Measurements from ENCODE around the gene CAPN5.

CAPN5 gene

GRCh38 chr11:77152846-77153245 lies 86.1 kb downstream of the CAPN5 start:
- H3K4me3 ChIP-seq (ENCODE audit: low read length in 2 of 2): no peak overlapping the region
- H3K4me1 ChIP-seq (ENCODE audit: control insufficient read depth in 2 of 2, insufficient read depth in 2 of 2, low read length in 2 of 2): peaks cover 4 to 6% of the 10 kb centered on the region in 2 donors
- H3K9me3 ChIP-seq (ENCODE audit: control insufficient read depth in 2 of 2, low read length in 2 of 2): no peaks in the 10 kb centered on the region
- H3K9ac ChIP-seq (ENCODE audit: low read depth in 1 of 2, low read length in 2 of 2): peak overlapping the region in 1 of 2 donors; percentile 6
- H3K36me3 ChIP-seq (ENCODE audit: control insufficient read depth in 2 of 2, insufficient read depth in 2 of 2, low read length in 2 of 2): no peaks in the 10 kb centered on the region
- H3K27ac ChIP-seq (ENCODE audit: low read depth in 2 of 2, low read length in 2 of 2): no peak overlapping the region
- H3K27me3 ChIP-seq (ENCODE audit: control insufficient read depth in 2 of 2, insufficient read depth in 2 of 2, low read length in 2 of 2): no peaks in the 10 kb centered on the region

- H3K36me3 ChIP-seq (ENCODE audit: control insufficient read depth in 2 of 2, insufficient read depth in 2 of 2, low read length in 2 of 2): no peaks in the 10 kb centered on the region
- H3K9me3 ChIP-seq (ENCODE audit: control insufficient read depth in 2 of 2, low read length in 2 of 2): no peaks in the 10 kb centered on the region
- peaks cover 0 to 4% of the 10 kb centered on the region in 2 donors for H3K4me1 ChIP-seq (ENCODE audit: control insufficient read depth in 2 of 2, insufficient read depth in 2 of 2, low read length in 2 of 2)
- no peak overlapping the region for H3K27ac ChIP-seq (ENCODE audit: low read depth in 2 of 2, low read length in 2 of 2)
- no peak overlapping the region for H3K4me3 ChIP-seq (ENCODE audit: low read length in 2 of 2)
- H3K9ac ChIP-seq (ENCODE audit: low read depth in 1 of 2, low read length in 2 of 2): no peak overlapping the region
- no peaks in the 10 kb centered on the region for H3K27me3 ChIP-seq (ENCODE audit: control insufficient read depth in 2 of 2, insufficient read depth in 2 of 2, low read length in 2 of 2)
Measured at GRCh38 chr11:77153276-77154185, 86.8 kb downstream of the CAPN5 start.

GRCh38 chr11:77154381-77155081 lies 87.8 kb downstream of the CAPN5 start:
- H3K27me3 ChIP-seq (ENCODE audit: control insufficient read depth in 2 of 2, insufficient read depth in 2 of 2, low read length in 2 of 2): no peaks in the 10 kb centered on the region
- no peaks in the 10 kb centered on the region for H3K9me3 ChIP-seq (ENCODE audit: control insufficient read depth in 2 of 2, low read length in 2 of 2)
- H3K27ac ChIP-seq (ENCODE audit: low read depth in 2 of 2, low read length in 2 of 2): no peak overlapping the region
- no peak overlapping the region for H3K9ac ChIP-seq (ENCODE audit: low read depth in 1 of 2, low read length in 2 of 2)
- H3K4me1 ChIP-seq (ENCODE audit: control insufficient read depth in 2 of 2, insufficient read depth in 2 of 2, low read length in 2 of 2): peaks cover 0 to 4% of the 10 kb centered on the region in 2 donors
- no peaks in the 10 kb centered on the region for H3K36me3 ChIP-seq (ENCODE audit: control insufficient read depth in 2 of 2, insufficient read depth in 2 of 2, low read length in 2 of 2)
- no peak overlapping the region for H3K4me3 ChIP-seq (ENCODE audit: low read length in 2 of 2)

- no peaks in the 10 kb centered on the region for H3K36me3 ChIP-seq (ENCODE audit: control insufficient read depth in 2 of 2, insufficient read depth in 2 of 2, low read length in 2 of 2)
- H3K9me3 ChIP-seq (ENCODE audit: control insufficient read depth in 2 of 2, low read length in 2 of 2): no peaks in the 10 kb centered on the region
- H3K9ac ChIP-seq (ENCODE audit: low read depth in 1 of 2, low read length in 2 of 2): no peak overlapping the region
- peaks cover 0 to 4% of the 10 kb centered on the region in 2 donors for H3K4me1 ChIP-seq (ENCODE audit: control insufficient read depth in 2 of 2, insufficient read depth in 2 of 2, low read length in 2 of 2)
- no peak overlapping the region for H3K27ac ChIP-seq (ENCODE audit: low read depth in 2 of 2, low read length in 2 of 2)
- H3K27me3 ChIP-seq (ENCODE audit: control insufficient read depth in 2 of 2, insufficient read depth in 2 of 2, low read length in 2 of 2): no peaks in the 10 kb centered on the region
- no peak overlapping the region for H3K4me3 ChIP-seq (ENCODE audit: low read length in 2 of 2)
Measured at GRCh38 chr11:77155082-77155475, 88.3 kb downstream of the CAPN5 start.

- H3K27me3 ChIP-seq (ENCODE audit: control insufficient read depth in 2 of 2, insufficient read depth in 2 of 2, low read length in 2 of 2): no peaks in the 10 kb centered on the region
- H3K27ac ChIP-seq (ENCODE audit: low read depth in 2 of 2, low read length in 2 of 2): no peak overlapping the region
- H3K4me3 ChIP-seq (ENCODE audit: low read length in 2 of 2): no peak overlapping the region
- no peaks in the 10 kb centered on the region for H3K9me3 ChIP-seq (ENCODE audit: control insufficient read depth in 2 of 2, low read length in 2 of 2)
- no peaks in the 10 kb centered on the region for H3K36me3 ChIP-seq (ENCODE audit: control insufficient read depth in 2 of 2, insufficient read depth in 2 of 2, low read length in 2 of 2)
- no peak overlapping the region for H3K9ac ChIP-seq (ENCODE audit: low read depth in 1 of 2, low read length in 2 of 2)
- peaks cover 0 to 4% of the 10 kb centered on the region in 2 donors for H3K4me1 ChIP-seq (ENCODE audit: control insufficient read depth in 2 of 2, insufficient read depth in 2 of 2, low read length in 2 of 2)
Measured at GRCh38 chr11:77155556-77156130, 88.9 kb downstream of the CAPN5 start.

GRCh38 chr11:77156396-77157195 lies 89.8 kb downstream of the CAPN5 start:
- no peak overlapping the region for H3K9ac ChIP-seq (ENCODE audit: low read depth in 1 of 2, low read length in 2 of 2)

GRCh38 chr11:77158041-77158695 lies 91.4 kb downstream of the CAPN5 start:
- no peaks in the 10 kb centered on the region for H3K27me3 ChIP-seq (ENCODE audit: control insufficient read depth in 2 of 2, insufficient read depth in 2 of 2, low read length in 2 of 2)
- no peaks in the 10 kb centered on the region for H3K36me3 ChIP-seq (ENCODE audit: control insufficient read depth in 2 of 2, insufficient read depth in 2 of 2, low read length in 2 of 2)
- no peak overlapping the region for H3K27ac ChIP-seq (ENCODE audit: low read depth in 2 of 2, low read length in 2 of 2)
- no peaks in the 10 kb centered on the region for H3K9me3 ChIP-seq (ENCODE audit: control insufficient read depth in 2 of 2, low read length in 2 of 2)
- H3K4me3 ChIP-seq (ENCODE audit: low read length in 2 of 2): no peak overlapping the region
- peaks cover 0 to 4% of the 10 kb centered on the region in 2 donors for H3K4me1 ChIP-seq (ENCODE audit: control insufficient read depth in 2 of 2, insufficient read depth in 2 of 2, low read length in 2 of 2)
- H3K9ac ChIP-seq (ENCODE audit: low read depth in 1 of 2, low read length in 2 of 2): no peak overlapping the region

More at GRCh38 chr11:77156396-77157195, 89.8 kb downstream of the CAPN5 start:
- Histone ChIP-seq H3K27me3 (ENCODE audit: control insufficient read depth in 2 of 2, insufficient read depth in 2 of 2, low read length in 2 of 2) (no peaks in the 10 kb centered on the region), H3K9me3 (ENCODE audit: control insufficient read depth in 2 of 2, low read length in 2 of 2) (no peaks in the 10 kb centered on the region), H3K27ac (ENCODE audit: low read depth in 2 of 2, low read length in 2 of 2) (no peak overlapping the region), H3K4me1 (ENCODE audit: control insufficient read depth in 2 of 2, insufficient read depth in 2 of 2, low read length in 2 of 2) (peaks cover 0 to 4% of the 10 kb centered on the region in 2 donors), H3K36me3 (ENCODE audit: control insufficient read depth in 2 of 2, insufficient read depth in 2 of 2, low read length in 2 of 2) (no peaks in the 10 kb centered on the region), H3K4me3 (ENCODE audit: low read length in 2 of 2) (no peak overlapping the region)

- H3K4me3 ChIP-seq (ENCODE audit: low read length in 2 of 2): no peak overlapping the region
- H3K4me1 ChIP-seq (ENCODE audit: control insufficient read depth in 2 of 2, insufficient read depth in 2 of 2, low read length in 2 of 2): no peaks in the 10 kb centered on the region
Measured at GRCh38 chr11:77159219-77159936, 92.6 kb downstream of the CAPN5 start.

GRCh38 chr11:77159937-77160495 lies 93.2 kb downstream of the CAPN5 start:
- Histone ChIP-seq H3K27me3 (ENCODE audit: control insufficient read depth in 2 of 2, insufficient read depth in 2 of 2, low read length in 2 of 2) (no peaks in the 10 kb centered on the region), H3K9ac (ENCODE audit: low read depth in 1 of 2, low read length in 2 of 2) (no peak overlapping the region), H3K36me3 (ENCODE audit: control insufficient read depth in 2 of 2, insufficient read depth in 2 of 2, low read length in 2 of 2) (no peaks in the 10 kb centered on the region), H3K9me3 (ENCODE audit: control insufficient read depth in 2 of 2, low read length in 2 of 2) (no peaks in the 10 kb centered on the region), H3K4me3 (ENCODE audit: low read length in 2 of 2) (no peak overlapping the region), H3K4me1 (ENCODE audit: control insufficient read depth in 2 of 2, insufficient read depth in 2 of 2, low read length in 2 of 2) (no peaks in the 10 kb centered on the region), H3K27ac (ENCODE audit: low read depth in 2 of 2, low read length in 2 of 2) (no peak overlapping the region)

More at GRCh38 chr11:77159219-77159936, 92.6 kb downstream of the CAPN5 start:
- H3K9me3 ChIP-seq (ENCODE audit: control insufficient read depth in 2 of 2, low read length in 2 of 2): no peaks in the 10 kb centered on the region
- no peaks in the 10 kb centered on the region for H3K36me3 ChIP-seq (ENCODE audit: control insufficient read depth in 2 of 2, insufficient read depth in 2 of 2, low read length in 2 of 2)
- H3K27ac ChIP-seq (ENCODE audit: low read depth in 2 of 2, low read length in 2 of 2): no peak overlapping the region
- H3K9ac ChIP-seq (ENCODE audit: low read depth in 1 of 2, low read length in 2 of 2): no peak overlapping the region
- H3K27me3 ChIP-seq (ENCODE audit: control insufficient read depth in 2 of 2, insufficient read depth in 2 of 2, low read length in 2 of 2): no peaks in the 10 kb centered on the region
